SH-SY5Y (cell line): ENCODE results near the gene PTPRA.

Experiments
- GATA2 ChIP-seq: IDR thresholded peaks from 2 replicates; pipeline ENCODE4 v1.6.1; 2011; ENCODE audit warnings: mild to moderate bottlenecking, low read depth, low read length
- GATA3 ChIP-seq: IDR thresholded peaks from 2 replicates; pipeline ENCODE4 v1.6.1; 2011; ENCODE audit warnings: low read depth, mild to moderate bottlenecking, low read length, moderate library complexity

DNA sequence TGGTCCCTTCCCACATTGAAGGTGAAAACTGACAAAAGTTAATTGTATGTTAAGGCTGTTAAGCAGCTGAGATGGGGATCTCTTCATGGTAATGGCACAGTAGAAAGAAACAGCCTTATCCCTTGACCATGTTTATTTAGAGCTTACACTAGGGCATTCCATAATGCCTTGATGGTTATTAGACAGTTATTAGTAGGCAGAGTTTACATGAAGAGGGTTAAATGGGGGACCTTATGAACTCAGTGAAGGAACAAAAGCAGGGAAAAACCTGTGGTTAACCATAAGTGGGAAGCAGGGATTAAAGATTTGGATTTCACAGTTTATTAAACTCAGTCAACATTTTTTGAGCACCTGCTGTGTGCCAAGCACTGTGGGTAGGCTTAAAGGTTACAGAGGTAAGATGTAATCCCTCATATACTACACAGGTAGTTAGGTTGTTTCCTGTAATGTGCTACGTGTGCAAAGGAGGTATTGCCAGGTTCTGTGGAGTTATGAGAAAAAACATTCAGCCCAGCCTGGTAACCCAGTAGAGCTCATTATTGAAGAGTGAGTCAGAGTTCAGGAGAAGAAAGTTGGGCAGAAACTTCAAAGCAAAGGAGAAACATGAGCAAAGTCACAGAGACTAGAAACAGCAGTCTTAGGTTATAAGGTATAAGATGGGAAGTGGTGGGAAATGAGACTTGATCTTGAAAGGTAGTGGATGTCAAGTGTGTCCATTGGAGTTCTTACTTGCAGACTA, 137.9 kb downstream of the PTPRA start:
- TF ChIP-seq GATA2 (no peak), GATA3 (no peak)
